GM12878 (cell line): Measurements from ENCODE around the gene JPH4. TPM values are rescaled to one million over a fixed set of nuclear protein-coding genes. Genes with fewer than 3 reads are reported as not detected.
A peak's percentile ranks its signal among the peaks of the same experiment; 100 is the strongest.

Experiments
- ATAC-seq: fragments of 200-7000 bp; cut with Tn5 transposase; 3 replicates; pipeline ENCODE4 v1.9.1; 2020; ENCODE audit warnings: mild to moderate bottlenecking, moderate library complexity
- BruUV-seq: library from RNA; stranded (reverse); fragments of 400-500 nt; replicated peaks from 2 replicates; lab custom pipeline; 2021; lab: Mats Ljungman, UMichigan
- CTCF ChIA-PET: fragments of 300-600 bp; sonication (Branson Sonifier 250); formaldehyde crosslinking; extraction: SDS; loops from one replicate; lab custom pipeline; 2021; ENCODE audit warnings: inconsistent platforms; lab: Yijun Ruan, JAX
- POLR2A ChIA-PET: fragments of 350-600 bp; formaldehyde crosslinking; extraction: SDS; loops from one replicate; lab custom pipeline; 2021; ENCODE audit warnings: inconsistent platforms; lab: Charles Lee
- RAD21 ChIA-PET: fragments of 300-600 bp; sonication (Branson Sonifier 250); formaldehyde crosslinking; loops from one replicate; lab custom pipeline; 2023; ENCODE audit warnings: antibody characterized with exemption; ENCODE audit not compliant: unreplicated experiment; lab: Charles Lee
- SMC1A ChIA-PET: fragments of 300-600 bp; sonication (Branson Sonifier 250); formaldehyde crosslinking; loops from one replicate; lab custom pipeline; 2023; ENCODE audit not compliant: unreplicated experiment, uncharacterized antibody; lab: Charles Lee
- DNase-seq: peaks from one replicate; pipeline ENCODE4 v3.0.0-alpha.2; 2011; ENCODE audit warnings: low read depth, low spot score
- FAIRE-seq: peaks from 3 replicates; lab custom pipeline; 2011; peaks lifted over from hg19 to GRCh38; lab: Jason Lieb, UNC
- H2AFZ ChIP-seq: 2 replicates; pipeline ENCODE4 v1.6.0; 2011; ENCODE audit warnings: low read depth, low read length, control low read depth; ENCODE audit not compliant: control insufficient read depth
- H3K27ac ChIP-seq: 2 replicates; pipeline ENCODE4 v1.5.1; 2011; ENCODE audit warnings: control low read depth; ENCODE audit not compliant: control insufficient read depth, insufficient read depth
- H3K27me3 ChIP-seq, 2 experiments: replicated peaks in 1 of 2; 2 replicates each; pipeline versions ENCODE4 v1.6.0 to v1.6.1; 2011; ENCODE audit warnings: low read length in 1 of 2; ENCODE audit not compliant: control insufficient read depth in 2 of 2, insufficient read depth in 2 of 2
- H3K36me3 ChIP-seq, 2 experiments: 2 replicates each; pipeline ENCODE4 v1.5.1; 2011; ENCODE audit warnings: low read length in 1 of 2; ENCODE audit not compliant: control insufficient read depth in 2 of 2, insufficient read depth in 2 of 2
- H3K4me1 ChIP-seq: 2 replicates; pipeline ENCODE4 v1.6.1; 2011; ENCODE audit warnings: mild to moderate bottlenecking, low read length, moderate library complexity, mixed read lengths; ENCODE audit not compliant: control insufficient read depth, insufficient read depth
- H3K4me2 ChIP-seq: 2 replicates; pipeline ENCODE4 v1.6.0; 2011; ENCODE audit warnings: control low read depth; ENCODE audit not compliant: control insufficient read depth, insufficient read depth
- H3K4me3 ChIP-seq: fragments of 200-600 bp; sonication (generic); 2 replicates; pipeline ENCODE4 v1.5.1; 2016
- H3K79me2 ChIP-seq: 2 replicates; pipeline ENCODE4 v1.6.0; 2011; ENCODE audit warnings: low read length; ENCODE audit not compliant: control insufficient read depth, insufficient read depth
- H3K9ac ChIP-seq: 2 replicates; pipeline ENCODE4 v1.8.0; 2011; ENCODE audit warnings: low read length, control low read depth, mixed read lengths; ENCODE audit not compliant: control insufficient read depth, insufficient read depth
- H3K9me3 ChIP-seq: replicated peaks from 3 replicates; pipeline ENCODE4 v1.5.1; 2011; ENCODE audit warnings: mild to moderate bottlenecking, low read length; ENCODE audit not compliant: control insufficient read depth, insufficient read depth
- H4K20me1 ChIP-seq: 2 replicates; pipeline ENCODE4 v1.6.0; 2011; ENCODE audit not compliant: control insufficient read depth, insufficient read depth
- BHLHE40 ChIP-seq, 2 experiments: fragments of 450-650 bp in 1 of 2; IDR thresholded peaks; 2 replicates each; pipeline ENCODE4 v1.6.1; 2011 to 2017; ENCODE audit warnings: low read depth in 2 of 2, borderline replicate concordance in 1 of 2, improper control_type of control experiment in 1 of 2, low read length in 1 of 2, mild to moderate bottlenecking in 1 of 2
- CBX3 ChIP-seq: fragments of 200-600 bp; sonication (generic); IDR thresholded peaks from 2 replicates; pipeline ENCODE4 v1.6.1; 2016; ENCODE audit warnings: low read depth, borderline replicate concordance
- IKZF1 ChIP-seq: fragments of 450-650 bp; conservative IDR thresholded peaks from 2 replicates; pipeline ENCODE4 v1.6.1; 2017; ENCODE audit warnings: antibody characterized with exemption, mild to moderate bottlenecking
- LARP7 ChIP-seq: fragments of 450-650 bp; IDR thresholded peaks from 2 replicates; pipeline ENCODE4 v1.6.1; 2017; ENCODE audit warnings: mild to moderate bottlenecking
- ZNF687 ChIP-seq: fragments of 450-650 bp; IDR thresholded peaks from 2 replicates; pipeline ENCODE4 v1.6.1; 2017; ENCODE audit warnings: mild to moderate bottlenecking, moderate library complexity
- WGBS: methylation state at CpG from one replicate; pipeline ENCODE4 v1.1.6; 2016; ENCODE audit warnings: low lambda C conversion rate; ENCODE audit not compliant: insufficient replicate concordance, insufficient coverage; ENCODE audit errors: missing lambda C conversion rate; 5-methylcytosine and 5-hydroxymethylcytosine counted together
- in situ Hi-C: fragments of 300-500 bp; cut with MboI; formaldehyde crosslinking; loops from 9 replicates; pipeline ENCODE4 v1.14.3; 2018; ENCODE audit warnings: mixed read lengths
- intact Hi-C: fragments of 100-400 bp; cut with micrococcal nuclease; formaldehyde crosslinking; loops from one replicate; pipeline ENCODE4 v1.14.2; 2022; ENCODE audit not compliant: unreplicated experiment
- polyA plus RNA-seq, 11 experiments: library from polyadenylated mRNA; depleted of rRNA in 4 of 11; unstranded in 6 of 11; stranded (reverse) in 5 of 11; fragments of >200 nt; fragmentation: Nextera tagmentation in 4 of 11; fragmentation: Illumina TruSeq in 1 of 11; extraction: Ambion mirVana in 4 of 11; extraction: Trizol in 1 of 11; gene quantifications; 1 replicate in 1 of 11; 2 replicates in 10 of 11; pipeline versions ENCODE4 v1.2.1 to v1.2.3, GENCODE V29; 2011 to 2016; ENCODE audit warnings: inconsistent platforms in 2 of 11, missing spikeins in 2 of 11, low read depth in 1 of 11
- total RNA-seq, 4 experiments: library from RNA; depleted of rRNA in 3 of 4; stranded (reverse); fragments of >200 nt in 3 of 4; fragmentation: Illumina TruSeq in 1 of 4; extraction: Trizol in 1 of 4; gene quantifications; 2 replicates each; pipeline versions ENCODE4 v1.2.1 to v1.2.3, GENCODE V29; 2013 to 2021

Gene JPH4
- total and polyA plus RNA-seq, 10 of the 15 experiments (the other 5 are each of a cell fraction or from before 2014, with no cell fraction given), result 0.48 to 10.3 (median 3.8) TPM

GRCh38 chr14:23577004-23577681 is 1.4 kb downstream of the JPH4 start:
- intact Hi-C loops, result no loop called here
- Histone ChIP-seq H3K9me3 (no peaks in the 10 kb centered on the region), H3K4me2 (peak overlapping the region; percentile 48; the same call in 1 of the 2 replicates), H4K20me1 (no peaks in the 10 kb centered on the region), H3K27me3 (peaks cover 2% of the 10 kb centered on the region in 2 experiments; a peak in 2 of 4 replicates), H3K36me3 (no peaks in the 10 kb centered on the region), H3K9ac (no peak overlapping the region; the same call in 1 of the 2 replicates), H3K4me1 (peaks cover 2% of the 10 kb centered on the region; the same call in 1 of the 2 replicates), H3K27ac (no peak overlapping the region), H2AFZ (peak overlapping the region; percentile 24), H3K79me2 (no peaks in the 10 kb centered on the region), H3K4me3 (peak overlapping the region; percentile 44; the same call in 1 of the 2 replicates)
- FAIRE-seq (no peak), ATAC-seq (peak; percentile 60), DNase-seq (no peak)
- no TSS peak for BruUV-seq
- ChIA-PET SMC1A (no interaction called here), RAD21 (no interaction called here), POLR2A (no interaction called here), CTCF (no interaction called here)
- TF ChIP-seq ZNF687 (0 out of 2 replicates have a peak, but pooled peaks have one; percentile 22), IKZF1 (peak; percentile 54), LARP7 (peak; percentile 22; the same call in 1 of the 2 replicates), BHLHE40 (IDR thresholded peaks at IDR 0.05; ENCODE audit: borderline replicate concordance in 1 of 2, low read depth in 2 of 2, low read length in 1 of 2) (peak in 1 of 2 experiments; percentile 48; a peak in 1 of 4 replicates), CBX3 (no peak)
- 30% methylated on average over 46 of the region's 67 CpGs for WGBS
- in situ Hi-C loops, result no loop called here
